Panc1 (cell line): ENCODE results near the gene PCGF5. TPM values are rescaled to one million over a fixed set of nuclear protein-coding genes. Genes with fewer than 3 reads are reported as not detected.
"Not testable (repeated sequence)": the region's sequence is repeated elsewhere in the genome, so short reads cannot be mapped to it uniquely, and the experiment has no call there.

Experiments used
- ATAC-seq: fragments of 200-7000 bp; cut with Tn5 transposase; 2 replicates; pipeline ENCODE4 v1.9.1; 2020; ENCODE audit warnings: mild to moderate bottlenecking, moderate library complexity
- BruUV-seq: library from RNA; stranded (reverse); fragments of 400-500 nt; replicated peaks from 2 replicates; lab custom pipeline; 2021; lab: Mats Ljungman, UMichigan
- CTCF ChIA-PET: fragments of 300-600 bp; sonication (Branson Sonifier 250); formaldehyde crosslinking; loops from one replicate; lab custom pipeline; 2022; ENCODE audit warnings: antibody characterized with exemption; lab: Charles Lee
- POLR2A ChIA-PET: fragments of 300-600 bp; sonication (Branson Sonifier 250); formaldehyde crosslinking; loops from one replicate; lab custom pipeline; 2022; ENCODE audit warnings: antibody characterized with exemption; lab: Charles Lee
- DNase-seq: peaks from one replicate; pipeline ENCODE4 v3.0.0-alpha.2; 2010; ENCODE audit warnings: low read depth, low spot score
- H3K27ac ChIP-seq: 2 replicates; pipeline ENCODE4 v1.5.1; 2011; ENCODE audit warnings: mild to moderate bottlenecking, low read length, inconsistent platforms
- H3K27me3 ChIP-seq: fragments of 200-500 bp; sonication (Bioruptor generic); 2 replicates; pipeline ENCODE4 v1.6.0; 2014; ENCODE audit warnings: low read length, inconsistent platforms; ENCODE audit not compliant: control insufficient read depth, insufficient read depth
- H3K36me3 ChIP-seq: fragments of 200-500 bp; sonication (Bioruptor generic); 2 replicates; pipeline ENCODE4 v1.5.1; 2014; ENCODE audit warnings: inconsistent platforms, mild to moderate bottlenecking, low read length, moderate library complexity; ENCODE audit not compliant: control insufficient read depth, insufficient read depth
- H3K4me1 ChIP-seq: 2 replicates; pipeline ENCODE4 v1.5.1; 2011; ENCODE audit warnings: inconsistent platforms, mild to moderate bottlenecking, low read length, moderate library complexity; ENCODE audit not compliant: control insufficient read depth, insufficient read depth
- H3K4me3 ChIP-seq, 2 experiments: 2 replicates each; pipeline ENCODE4 v1.5.1; 2011 to 2012; ENCODE audit warnings: low read depth in 2 of 2, low read length in 2 of 2, mild to moderate bottlenecking in 2 of 2, inconsistent platforms in 1 of 2, moderate library complexity in 1 of 2
- H3K9me3 ChIP-seq: fragments of 200-500 bp; sonication (Bioruptor generic); 2 replicates; pipeline ENCODE4 v1.5.1; 2014; ENCODE audit warnings: low read depth, mild to moderate bottlenecking, inconsistent platforms, low read length, moderate library complexity; ENCODE audit not compliant: control insufficient read depth, insufficient read depth
- POLR2AphosphoS5 ChIP-seq: IDR thresholded peaks from 2 replicates; pipeline ENCODE4 v1.6.1; 2012; ENCODE audit warnings: mild to moderate bottlenecking, low read depth, low read length, moderate library complexity
- SIN3A ChIP-seq: IDR thresholded peaks from 2 replicates; pipeline ENCODE4 v1.6.1; 2012; ENCODE audit warnings: low read depth, mild to moderate bottlenecking, low read length, moderate library complexity, borderline replicate concordance; ENCODE audit not compliant: insufficient read depth
- TCF7L2 ChIP-seq: IDR thresholded peaks from 2 replicates; pipeline ENCODE4 v1.6.1; 2011; ENCODE audit warnings: mild to moderate bottlenecking, low read depth, low read length, inconsistent platforms
- in situ Hi-C: cut with HindIII; loops from 2 replicates; pipeline ENCODE4 v1.10.0; 2016; ENCODE audit warnings: low sequenced_read_pairs, low pct_unique_long_range_greater_than_20kb
- intact Hi-C: fragments of 100-400 bp; cut with micrococcal nuclease; formaldehyde crosslinking; loops from one replicate; pipeline ENCODE4 v1.10.0; 2022; ENCODE audit not compliant: unreplicated experiment
- total RNA-seq: library from RNA; stranded (reverse); gene quantifications from one replicate; pipeline ENCODE4 v1.2.1, GENCODE V29; 2021; ENCODE audit not compliant: unreplicated experiment
- TF ChIP-seq, protein P1 (sequence below): fragments of 450-650 bp; IDR thresholded peaks from 2 replicates; pipeline ENCODE4 v1.5.1; 2017; ENCODE audit warnings: mild to moderate bottlenecking

The PCGF5 gene
- total RNA-seq, 1 experiment from 2014 or later: 23.3 TPM

DNA sequence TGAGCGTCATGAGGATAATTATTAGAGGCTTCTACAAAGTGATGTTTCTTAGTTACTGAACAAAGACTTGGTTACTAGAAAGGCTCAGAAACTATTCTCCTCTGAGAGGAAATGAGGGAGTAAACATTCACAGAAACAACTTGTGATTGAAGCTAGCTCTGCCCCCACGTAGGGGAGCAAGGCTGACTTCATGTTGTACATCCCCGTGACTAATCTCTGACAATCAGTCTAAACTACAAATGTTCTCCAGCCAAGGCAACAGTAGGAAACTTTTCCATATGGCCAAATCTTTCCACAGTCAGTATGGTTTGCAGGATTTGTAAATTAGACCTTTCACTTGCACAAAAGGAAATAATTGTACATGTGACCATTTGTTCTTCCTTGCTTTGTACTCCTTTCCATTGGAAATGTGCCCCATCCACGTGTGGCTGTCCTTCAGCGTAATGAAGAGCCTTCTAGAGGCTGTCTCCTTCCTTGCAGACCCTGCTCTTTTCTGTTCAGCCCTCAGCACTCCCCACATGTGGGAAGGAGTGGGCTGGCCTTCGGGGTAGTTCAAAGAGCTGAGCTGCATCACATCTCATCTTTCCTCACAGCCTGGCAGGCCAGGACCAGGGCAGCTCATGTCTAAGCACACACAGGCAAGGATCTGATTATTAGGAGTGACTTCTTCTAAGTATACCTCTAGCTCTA is 93.5 kb downstream of the PCGF5 start:
- no TSS peak for BruUV-seq
- no peak for DNase-seq
- no peak for TF ChIP-seq TCF7L2
- H3K36me3 ChIP-seq: no peaks in the 10 kb centered on the region
- intact Hi-C loops: no loop called here
- peaks cover 9% of the 10 kb centered on the region for H3K27me3 ChIP-seq
- no peaks in the 10 kb centered on the region for H3K9me3 ChIP-seq
- ATAC-seq: no peak
- no peak overlapping the region for H3K4me3 ChIP-seq
- CTCF ChIA-PET: no interaction called here
- no peak overlapping the region for H3K27ac ChIP-seq
- in situ Hi-C loops: no loop called here
- POLR2A ChIA-PET: no interaction called here
- no peaks in the 10 kb centered on the region for H3K4me1 ChIP-seq

DNA sequence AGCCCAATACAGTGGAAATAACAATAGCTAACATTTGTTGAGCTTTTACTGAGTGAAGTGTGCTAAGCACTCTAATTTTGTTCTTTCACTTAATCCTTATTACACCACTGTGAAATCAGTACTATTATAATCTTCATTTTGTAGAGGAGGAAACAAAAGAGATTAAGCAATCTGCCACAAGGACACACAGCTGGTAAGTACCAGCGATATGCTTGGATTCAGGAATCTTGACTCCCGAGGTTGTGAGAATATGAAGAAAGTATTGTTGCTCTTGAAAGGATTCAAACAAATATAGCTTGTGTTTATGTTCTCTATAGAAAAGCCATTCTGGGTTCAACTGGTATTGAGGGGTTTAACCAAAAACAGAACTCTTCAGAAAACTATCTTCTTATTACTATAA is 96.0 kb downstream of the PCGF5 start:
- Histone ChIP-seq H3K9me3 (no peaks in the 10 kb centered on the region), H3K4me1 (no peaks in the 10 kb centered on the region), H3K27me3 (peaks cover 3% of the 10 kb centered on the region; the same call in 1 of the 2 replicates), H3K36me3 (no peaks in the 10 kb centered on the region), H3K4me3 (no peak overlapping the region), H3K27ac (no peak overlapping the region)
- no TSS peak for BruUV-seq
- in situ Hi-C loops: no loop called here
- DNase-seq: no peak
- no peak for ATAC-seq
- POLR2A ChIA-PET: no interaction called here
- CTCF ChIA-PET: no interaction called here
- intact Hi-C loops: no loop called here
- TF ChIP-seq TCF7L2: no peak

DNA sequence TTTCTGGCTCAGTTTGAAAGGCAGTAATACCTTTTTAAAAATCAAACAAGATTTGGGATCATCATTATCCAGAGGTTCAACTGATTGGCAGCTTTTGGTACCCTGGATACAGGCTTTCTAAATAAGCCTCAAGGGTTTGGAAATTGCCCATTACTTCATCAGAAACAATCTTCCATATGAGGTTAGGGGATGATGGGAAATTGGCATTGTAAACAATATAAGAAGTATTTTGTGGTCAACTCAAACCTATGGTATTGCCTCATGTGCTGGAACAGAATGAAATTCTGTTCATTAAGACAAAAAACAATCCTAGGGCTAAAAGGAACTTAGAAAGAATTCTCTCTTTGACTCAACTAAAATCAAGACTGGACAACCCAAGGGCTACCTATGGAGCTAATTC is 97.1 kb downstream of the PCGF5 start:
- in situ Hi-C loops: no loop called here
- CTCF ChIA-PET: no interaction called here
- no peak for DNase-seq

DNA sequence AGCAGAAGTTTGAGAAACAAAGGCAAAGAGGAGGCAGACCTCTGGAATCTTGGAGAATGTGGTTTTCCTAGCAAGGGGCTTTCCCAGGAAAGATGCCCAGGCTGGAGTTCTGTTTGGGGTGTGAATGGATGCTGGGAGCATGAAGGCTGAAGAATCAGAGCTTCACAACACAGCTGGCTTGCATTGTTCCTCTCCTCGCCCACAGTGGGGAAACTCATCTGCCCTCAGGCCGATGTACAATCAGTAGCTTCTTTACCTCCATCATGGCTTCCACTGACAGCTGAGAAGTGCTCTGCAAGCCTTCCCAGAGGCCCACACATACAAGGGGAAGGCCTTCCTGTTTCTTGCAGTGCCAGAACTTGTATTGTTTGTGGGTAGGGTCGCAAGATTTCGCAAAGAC is 98.9 kb downstream of the PCGF5 start:
- Histone ChIP-seq H3K4me3 (no peak overlapping the region), H3K27me3 (peaks cover 3% of the 10 kb centered on the region; the same call in 1 of the 2 replicates), H3K27ac (no peak overlapping the region), H3K36me3 (no peaks in the 10 kb centered on the region), H3K9me3 (no peaks in the 10 kb centered on the region), H3K4me1 (no peaks in the 10 kb centered on the region)
- POLR2A ChIA-PET: no interaction called here
- no TSS peak for BruUV-seq
- in situ Hi-C loops: no loop called here
- DNase-seq (no peak), ATAC-seq (no peak)
- CTCF ChIA-PET: interaction anchor here (0.7 kb wide), 1 partner anchor 408 kb away, joined by 4 read pairs; no protein-coding TSS in a partner anchor
- intact Hi-C loops: no loop called here
- TF ChIP-seq, protein P1, sequence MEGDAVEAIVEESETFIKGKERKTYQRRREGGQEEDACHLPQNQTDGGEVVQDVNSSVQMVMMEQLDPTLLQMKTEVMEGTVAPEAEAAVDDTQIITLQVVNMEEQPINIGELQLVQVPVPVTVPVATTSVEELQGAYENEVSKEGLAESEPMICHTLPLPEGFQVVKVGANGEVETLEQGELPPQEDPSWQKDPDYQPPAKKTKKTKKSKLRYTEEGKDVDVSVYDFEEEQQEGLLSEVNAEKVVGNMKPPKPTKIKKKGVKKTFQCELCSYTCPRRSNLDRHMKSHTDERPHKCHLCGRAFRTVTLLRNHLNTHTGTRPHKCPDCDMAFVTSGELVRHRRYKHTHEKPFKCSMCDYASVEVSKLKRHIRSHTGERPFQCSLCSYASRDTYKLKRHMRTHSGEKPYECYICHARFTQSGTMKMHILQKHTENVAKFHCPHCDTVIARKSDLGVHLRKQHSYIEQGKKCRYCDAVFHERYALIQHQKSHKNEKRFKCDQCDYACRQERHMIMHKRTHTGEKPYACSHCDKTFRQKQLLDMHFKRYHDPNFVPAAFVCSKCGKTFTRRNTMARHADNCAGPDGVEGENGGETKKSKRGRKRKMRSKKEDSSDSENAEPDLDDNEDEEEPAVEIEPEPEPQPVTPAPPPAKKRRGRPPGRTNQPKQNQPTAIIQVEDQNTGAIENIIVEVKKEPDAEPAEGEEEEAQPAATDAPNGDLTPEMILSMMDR: no peak
- TF ChIP-seq POLR2AphosphoS5 (no peak), TCF7L2 (no peak)

More for the DNA sequence above, 97.1 kb downstream of the PCGF5 start:
- Histone ChIP-seq H3K36me3 (no peaks in the 10 kb centered on the region), H3K4me3 (no peak overlapping the region), H3K4me1 (no peaks in the 10 kb centered on the region), H3K27ac (no peak overlapping the region), H3K9me3 (no peaks in the 10 kb centered on the region), H3K27me3 (peaks cover 3% of the 10 kb centered on the region; the same call in 1 of the 2 replicates)
- intact Hi-C loops: no loop called here
- POLR2A ChIA-PET: no interaction called here
- BruUV-seq: no TSS peak
- no peak for ATAC-seq
- TF ChIP-seq SIN3A (no peak), TCF7L2 (no peak)
- TF ChIP-seq, protein P1: no peak

DNA sequence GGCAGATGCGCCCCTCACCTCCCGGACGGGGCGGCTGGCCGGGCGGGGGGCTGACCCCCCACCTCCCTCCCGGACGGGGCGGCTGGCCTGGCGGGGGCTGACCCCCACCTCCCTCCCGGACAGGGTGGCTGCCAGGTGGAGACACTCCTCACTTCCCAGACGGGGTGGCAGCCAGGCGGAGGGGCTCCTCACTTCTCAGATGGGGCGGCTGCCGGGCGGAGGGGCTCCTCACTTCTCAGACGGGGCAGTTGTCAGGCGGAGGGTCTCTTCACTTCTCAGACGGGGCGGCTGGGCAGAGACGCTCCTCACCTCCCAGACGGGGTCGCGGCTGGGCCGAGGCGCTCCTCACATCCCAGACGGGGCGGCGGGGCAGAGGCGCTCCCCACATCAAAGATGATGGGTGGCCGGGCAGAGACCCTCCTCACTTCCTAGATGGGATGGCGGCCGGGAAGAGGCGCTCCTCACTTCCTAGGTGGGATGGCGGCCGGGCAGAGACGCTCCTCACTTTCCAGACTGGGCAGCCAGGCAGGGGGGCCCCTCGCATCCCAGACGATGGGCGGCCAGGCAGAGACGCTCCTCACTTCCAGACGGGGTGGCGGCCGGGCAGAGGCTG is 102.9 kb downstream of the PCGF5 start:
- intact Hi-C loops, ATAC-seq, BruUV-seq: not testable (repeated sequence)

More for the DNA sequence above, 102.9 kb downstream of the PCGF5 start:
- H3K27me3 ChIP-seq, CTCF ChIA-PET, H3K9me3 ChIP-seq, H3K4me1 ChIP-seq, POLR2A ChIA-PET, H3K4me3 ChIP-seq, H3K36me3 ChIP-seq, H3K27ac ChIP-seq, in situ Hi-C loops, DNase-seq: not testable (repeated sequence)
